CD4-positive, alpha-beta T cell treated with Interleukin-4 for 1 hour (primary cell): ENCODE data around the gene CENPP.

Source experiments
- DNase-seq, 2 donors: peaks; one replicate each; pipeline ENCODE4 v3.0.0-alpha.2; 2020 to 2022

Gene CENPP

DNA sequence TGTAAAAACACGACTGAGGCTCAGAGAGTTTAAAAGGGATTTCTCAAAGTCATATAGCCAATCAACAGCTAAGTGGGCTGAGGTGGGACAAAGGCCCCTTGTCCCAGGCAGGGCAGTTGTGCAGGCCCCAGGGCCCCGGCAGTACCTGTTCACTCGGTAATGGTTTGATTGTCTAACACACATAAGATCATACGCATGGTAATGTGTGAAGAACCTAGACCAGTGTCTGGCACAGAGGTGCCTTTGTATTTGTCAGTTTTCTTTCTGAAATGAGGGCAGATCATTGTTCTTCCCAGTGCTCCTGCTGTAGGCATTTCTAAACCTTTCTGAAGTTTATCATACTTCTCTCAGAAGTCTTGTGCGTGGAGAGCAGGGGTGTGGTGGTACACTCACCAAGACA is 277.3 kb downstream of the CENPP start:
- no peak for DNase-seq

DNA sequence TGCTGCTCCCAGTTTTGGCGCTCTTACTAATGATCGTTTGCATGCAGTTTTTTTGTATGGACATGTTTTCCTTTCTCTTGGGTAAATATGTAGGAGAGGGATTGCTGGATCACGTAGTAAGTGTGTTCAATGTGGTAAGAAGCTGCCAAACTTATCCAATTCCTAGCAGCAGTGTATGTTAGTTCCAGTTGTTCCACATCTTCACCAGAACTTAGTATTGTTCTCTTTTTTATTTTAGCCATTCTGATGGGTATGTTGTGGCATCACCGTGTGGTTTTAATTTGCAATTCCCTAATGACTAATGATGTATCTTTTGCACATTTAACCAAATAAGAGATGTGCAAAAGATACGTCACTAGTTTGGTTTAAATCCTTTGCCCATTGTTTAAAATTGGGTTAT is 278.2 kb downstream of the CENPP start:
- DNase-seq: no peak

DNA sequence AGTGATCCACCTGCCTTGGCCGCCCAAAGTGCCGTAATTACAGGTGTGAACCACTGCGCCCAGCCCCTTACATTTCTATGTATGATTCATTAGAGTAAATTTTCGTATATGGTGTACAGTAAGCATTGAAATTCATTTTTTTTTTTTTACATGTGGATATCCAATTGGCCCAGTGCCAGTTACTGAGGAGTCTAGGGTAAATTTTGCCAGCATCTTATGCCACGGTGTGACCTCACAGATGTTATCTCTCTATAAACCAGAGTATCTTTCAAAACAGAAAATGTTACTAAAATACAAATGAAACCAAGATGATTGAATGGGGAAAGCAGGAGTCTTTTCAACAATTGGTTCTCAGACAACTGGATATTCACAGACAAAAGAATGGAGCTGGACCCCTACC is 279.5 kb downstream of the CENPP start:
- DNase-seq: no peak

DNA sequence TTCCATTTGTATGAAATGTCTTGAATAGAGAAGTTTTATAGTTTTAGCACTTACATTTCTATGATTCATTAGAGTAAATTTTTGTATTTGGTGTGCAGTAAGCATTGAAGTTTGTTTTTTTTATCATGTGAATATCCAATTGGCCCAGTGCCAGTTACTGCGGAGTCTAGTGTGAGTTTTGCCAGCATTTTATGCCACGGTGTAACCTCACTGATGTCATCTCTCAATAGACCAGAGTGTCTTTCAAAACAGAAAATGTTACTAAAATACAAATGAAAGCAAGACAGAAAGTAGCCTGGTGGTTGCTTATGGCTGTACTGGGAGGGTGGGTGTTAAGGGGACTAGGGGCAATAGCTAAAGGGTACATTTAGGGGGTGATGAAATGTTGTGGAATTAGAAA is 281.3 kb downstream of the CENPP start:
- DNase-seq: no peak

DNA sequence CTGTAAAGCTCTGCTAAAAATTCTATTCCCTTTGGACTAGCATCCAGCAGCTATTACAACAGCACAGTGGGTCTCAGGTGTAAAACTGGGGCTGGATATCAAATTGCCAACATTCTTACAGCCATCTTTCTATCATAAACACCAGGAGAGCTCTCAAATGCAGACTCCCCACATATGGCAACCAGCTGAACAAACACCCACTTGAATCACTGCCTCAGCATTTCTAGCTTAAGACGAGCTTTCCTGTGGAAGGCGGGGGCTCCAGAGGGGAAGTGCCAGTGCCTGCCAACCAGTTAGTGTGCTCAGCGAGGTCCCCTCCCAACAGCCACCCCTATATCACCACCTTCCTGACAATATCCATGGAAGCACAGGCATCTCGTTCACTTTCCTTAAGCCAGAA is 282.0 kb downstream of the CENPP start:
- DNase-seq: no peak

DNA sequence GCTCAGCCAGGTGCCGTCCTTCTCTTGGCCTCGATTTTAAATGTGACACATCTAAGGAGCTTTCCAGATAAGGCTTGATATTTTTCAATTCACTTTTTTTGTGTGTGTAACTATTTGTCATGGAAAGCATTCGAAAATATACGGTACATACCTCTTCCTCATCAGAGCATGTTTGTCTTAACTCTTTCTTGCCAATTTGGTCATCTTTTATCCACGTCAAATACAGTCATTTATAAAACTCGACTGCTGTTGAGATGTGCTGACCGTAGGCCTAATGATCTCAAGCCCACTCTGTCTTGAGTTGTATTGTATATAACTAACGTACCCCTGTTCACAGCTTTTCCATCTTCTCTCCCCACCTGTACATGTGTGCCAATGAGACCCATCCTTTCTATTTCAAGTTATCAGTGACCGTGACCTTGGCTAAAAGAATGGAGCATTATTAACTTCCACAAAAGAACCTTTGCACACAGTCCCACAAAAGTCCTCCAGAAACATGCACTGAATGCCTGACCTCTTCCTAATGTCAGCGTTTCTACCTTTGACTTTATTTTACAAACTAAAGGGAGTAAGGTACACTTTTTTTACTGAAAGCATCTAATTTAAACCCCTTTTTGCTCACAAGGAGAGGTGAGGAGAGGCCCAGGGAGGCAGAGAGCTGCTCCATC is 282.6 kb downstream of the CENPP start:
- DNase-seq: no peak

DNA sequence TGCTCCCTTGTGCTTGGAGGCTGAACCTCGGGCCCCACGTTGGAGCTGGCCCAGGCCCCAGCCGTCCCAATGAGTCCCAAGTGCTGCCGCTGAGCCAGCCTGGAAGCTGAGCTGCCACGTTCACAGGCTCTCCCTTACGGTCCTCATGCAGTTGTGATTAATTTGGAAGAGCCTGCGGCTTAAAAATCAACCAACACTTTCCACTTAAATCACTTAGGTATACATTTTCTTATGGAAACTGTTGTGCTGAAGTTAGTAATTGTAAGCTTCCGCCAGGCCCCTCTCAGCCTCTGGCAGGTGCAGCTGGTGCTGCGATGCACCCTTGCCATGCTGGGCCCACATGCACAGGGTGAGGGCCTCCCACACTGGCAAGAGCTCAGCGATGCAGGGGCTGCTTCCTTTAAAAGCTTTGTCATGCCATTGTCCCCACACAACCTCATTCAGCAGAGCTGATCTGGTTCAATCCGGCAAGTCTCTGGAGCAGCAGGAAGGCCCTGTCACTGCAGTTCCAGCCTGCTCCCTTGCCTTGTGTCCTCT is 283.2 kb downstream of the CENPP start:
- no peak for DNase-seq

DNA sequence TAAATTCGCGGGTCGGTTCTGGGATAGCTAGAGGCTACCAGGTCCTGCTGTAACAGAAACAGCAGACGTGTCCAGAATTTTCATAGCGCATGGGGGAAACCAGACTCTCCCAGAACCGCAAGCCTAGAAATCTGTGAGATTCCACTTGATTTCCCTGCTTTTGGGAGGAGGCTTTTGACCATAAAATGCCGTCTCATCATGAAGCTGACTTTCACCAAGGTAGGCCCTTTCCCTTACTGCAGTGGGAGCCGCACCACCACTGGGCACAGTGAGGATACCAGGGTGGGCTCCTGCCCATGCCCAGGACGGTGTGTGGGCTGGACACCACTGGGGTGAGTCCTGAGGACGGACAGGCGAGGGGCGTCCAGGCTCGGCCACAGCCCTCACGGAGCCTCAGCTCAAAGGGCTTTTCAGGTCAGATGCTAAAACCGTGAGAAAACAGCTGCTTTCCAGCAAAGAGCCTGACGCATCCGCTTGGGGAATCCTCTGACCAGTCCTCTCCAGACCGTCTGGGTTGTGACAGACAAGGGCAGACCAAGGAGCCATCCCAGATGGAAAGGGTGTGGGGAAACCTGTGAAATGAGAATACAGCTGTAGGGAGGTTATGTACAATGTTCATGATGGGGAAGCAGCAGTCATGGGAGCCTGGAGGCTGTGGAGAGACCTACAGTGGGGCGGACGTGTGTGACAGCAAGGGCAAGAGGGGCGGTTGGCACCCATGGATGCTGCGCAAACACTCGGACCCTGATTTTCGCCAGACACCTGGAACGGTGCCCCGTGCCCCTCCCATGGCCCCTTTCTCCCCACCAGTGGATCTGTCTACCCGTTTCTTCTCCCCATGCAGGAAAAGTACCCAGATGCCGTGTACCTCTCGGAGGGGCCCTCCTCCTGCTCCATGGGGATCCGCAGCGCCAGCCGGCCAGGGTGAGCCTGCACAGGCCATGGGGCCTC is 285.0 kb downstream of the CENPP start:
- no peak for DNase-seq

DNA sequence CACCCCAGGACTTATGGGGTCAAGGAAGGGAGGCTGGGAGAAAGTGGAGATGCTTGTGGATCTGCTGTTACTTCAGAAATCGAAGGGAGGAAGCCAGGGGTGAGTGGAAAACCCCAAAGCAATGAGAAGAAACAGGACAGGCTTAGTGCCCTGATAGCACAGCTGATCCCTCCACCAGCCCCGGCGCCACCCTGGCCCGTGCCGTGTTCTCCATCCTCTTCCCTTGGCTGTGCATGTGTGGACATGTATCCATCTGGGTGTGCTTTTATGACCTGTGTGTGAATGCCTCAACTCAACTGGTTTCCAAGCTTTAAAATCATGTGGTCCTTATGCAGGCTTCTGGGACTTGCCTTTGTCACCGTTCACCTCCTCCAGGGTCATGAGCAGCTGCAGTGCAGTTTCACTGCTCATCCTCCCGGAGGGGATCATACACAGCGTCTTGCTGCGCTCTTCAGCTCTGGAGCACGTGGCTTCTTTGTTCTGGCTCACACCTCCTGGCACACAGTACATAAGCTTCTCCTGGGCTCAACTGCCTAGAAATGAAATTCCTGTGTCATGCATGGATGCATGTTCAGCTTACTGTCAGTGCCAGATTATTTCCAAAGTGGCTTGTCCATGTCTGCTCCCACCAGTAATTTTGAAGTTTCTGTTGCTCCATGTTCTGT is 286.0 kb downstream of the CENPP start:
- no peak for DNase-seq

DNA sequence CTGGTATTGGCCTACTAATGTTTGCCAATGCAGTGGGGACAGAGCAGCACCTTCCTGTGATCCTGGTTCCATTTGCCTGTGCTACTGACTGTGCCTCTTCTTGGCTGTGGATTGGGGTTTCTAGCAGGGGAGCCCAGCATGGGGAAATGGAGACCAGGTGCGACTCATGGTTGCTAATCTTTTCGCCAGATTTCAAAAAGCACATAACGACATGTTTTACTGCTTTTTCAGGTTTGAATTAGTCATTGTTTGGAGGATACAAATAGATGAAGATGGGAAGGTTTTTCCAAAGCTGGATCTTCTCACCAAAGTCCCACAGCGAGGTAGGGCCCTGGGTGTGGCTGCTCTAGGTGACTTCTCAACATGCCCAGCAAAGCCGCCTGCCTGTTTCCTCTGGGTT is 286.5 kb downstream of the CENPP start:
- no peak for DNase-seq

DNA sequence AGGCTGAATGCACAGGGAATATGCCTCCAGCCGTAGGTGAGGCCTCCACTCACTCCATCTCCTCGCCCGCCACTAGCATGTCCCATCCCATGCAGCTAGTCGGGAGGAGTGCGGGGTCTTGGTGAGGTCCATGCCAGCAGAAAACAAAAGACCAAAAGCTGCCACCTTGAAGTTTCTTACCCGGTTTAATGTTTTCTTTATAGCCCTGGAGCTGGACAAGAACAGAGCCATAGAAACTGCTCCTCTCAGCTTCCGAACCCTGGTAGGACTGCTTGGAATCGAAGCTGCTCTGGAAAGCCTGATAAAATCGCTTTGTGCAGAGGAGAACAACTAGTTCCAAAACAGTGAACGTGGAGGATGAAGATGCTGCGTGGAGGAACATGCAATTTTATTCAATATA is 287.1 kb downstream of the CENPP start:
- DNase-seq: no peak

DNA sequence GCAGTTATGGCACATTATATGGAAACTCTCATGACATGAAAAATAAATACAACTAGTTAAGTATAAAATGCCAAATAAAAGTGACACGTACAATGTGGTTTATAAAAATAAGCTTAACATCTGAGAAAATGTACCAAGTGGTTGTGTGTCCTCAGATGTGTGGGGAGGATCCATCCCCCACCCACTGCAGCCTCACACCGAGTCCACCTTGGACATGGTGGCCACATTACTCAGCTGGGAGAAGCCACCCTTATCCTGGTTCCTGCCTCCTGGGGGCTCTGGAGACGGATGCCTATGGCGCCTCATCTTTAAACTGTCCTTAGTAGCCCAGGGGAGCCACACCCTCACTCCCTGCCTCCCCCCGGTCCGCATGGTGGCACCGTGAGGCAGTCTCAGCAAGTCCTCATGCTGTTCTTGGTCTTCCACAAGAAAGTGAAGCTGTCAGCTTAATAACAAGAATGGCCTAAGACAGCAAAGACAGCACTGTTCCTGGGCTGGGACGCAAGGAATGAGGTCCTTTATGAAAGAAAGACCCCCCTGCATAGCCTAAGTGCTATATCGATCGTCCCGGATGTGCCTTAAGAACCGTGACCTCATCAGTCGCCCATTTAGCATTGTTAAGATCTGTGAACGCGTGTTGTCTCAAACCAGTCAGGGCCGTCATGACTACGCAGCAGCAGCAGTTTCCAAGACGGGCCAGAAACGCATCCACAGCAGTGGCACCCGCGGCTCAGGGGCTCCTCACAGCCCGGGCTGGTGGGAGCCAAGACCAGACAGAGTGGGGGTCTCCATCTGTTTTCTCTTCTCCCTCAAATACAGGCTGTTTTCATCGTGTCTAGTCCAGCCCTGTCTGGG is 287.7 kb downstream of the CENPP start:
- no peak for DNase-seq

DNA sequence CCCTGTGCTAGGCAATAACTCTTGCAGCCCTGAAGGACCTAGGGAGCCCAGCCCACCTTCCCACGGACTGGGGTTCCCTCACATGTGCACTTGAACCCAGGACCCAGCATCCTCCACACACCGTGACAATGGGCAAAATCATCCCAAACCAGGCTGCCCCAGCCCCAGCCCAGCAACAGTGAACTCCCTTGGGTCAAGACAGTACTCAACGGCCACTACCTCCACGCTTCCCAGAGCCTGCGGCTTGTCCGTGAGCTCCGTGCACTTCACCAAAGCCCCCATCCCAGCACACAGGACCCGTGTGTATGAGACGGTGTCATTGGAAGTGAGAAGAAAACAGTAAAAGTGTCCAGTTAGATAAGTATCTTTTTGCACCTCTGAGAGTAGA is 288.4 kb downstream of the CENPP start:
- no peak for DNase-seq

DNA sequence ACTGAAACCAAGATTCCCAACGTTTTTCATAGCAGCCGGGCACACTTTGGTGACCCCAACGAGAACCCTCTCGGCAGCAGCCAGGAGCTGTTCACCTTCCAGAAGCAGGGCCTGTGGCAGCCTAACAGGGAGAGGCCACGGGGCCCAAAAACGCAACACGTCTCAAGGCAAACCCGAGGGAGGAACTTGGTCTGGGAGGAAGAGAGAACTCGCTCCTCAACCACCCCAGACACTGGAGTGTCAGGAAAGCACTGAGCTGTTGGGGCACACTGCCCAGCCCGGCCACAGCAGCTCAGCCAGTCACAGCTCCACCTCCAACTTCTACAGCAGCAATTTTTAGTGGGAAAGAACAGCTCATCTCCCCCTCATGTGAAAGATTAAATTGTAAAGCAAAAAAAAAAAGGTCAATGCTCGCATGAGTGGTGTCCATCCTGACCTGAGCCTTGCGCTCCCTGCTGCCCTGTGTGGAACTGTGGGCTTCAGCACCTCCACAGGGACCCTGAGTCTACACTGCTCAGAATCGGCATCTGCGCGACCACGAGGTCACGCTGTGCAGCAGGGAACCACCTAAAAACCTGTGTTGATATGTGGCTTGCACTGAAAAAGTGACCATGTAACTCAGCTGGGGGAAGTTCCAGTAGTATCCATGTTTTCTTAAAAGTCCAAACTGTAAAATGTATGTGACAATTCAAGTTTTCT is 289.2 kb downstream of the CENPP start:
- DNase-seq: no peak

DNA sequence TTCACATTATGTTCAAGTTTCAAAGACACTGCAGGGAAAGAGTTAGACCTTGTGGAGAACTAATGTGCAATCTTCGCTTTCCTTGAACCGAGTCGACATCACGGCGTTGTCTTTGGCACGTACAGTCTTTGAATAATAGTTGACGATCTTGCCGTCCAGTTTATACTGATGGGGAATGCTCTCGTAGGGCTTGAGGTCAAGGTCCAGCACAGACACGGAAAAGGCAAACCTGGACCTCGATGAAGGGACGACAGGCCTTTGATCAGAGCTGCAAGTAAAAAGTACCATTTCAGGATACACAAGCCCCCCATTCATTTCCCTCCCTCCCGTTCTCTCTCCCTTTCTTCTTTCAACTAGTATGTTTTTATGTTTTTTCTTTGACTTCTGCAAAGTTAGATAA is 290.0 kb downstream of the CENPP start:
- no peak for DNase-seq

DNA sequence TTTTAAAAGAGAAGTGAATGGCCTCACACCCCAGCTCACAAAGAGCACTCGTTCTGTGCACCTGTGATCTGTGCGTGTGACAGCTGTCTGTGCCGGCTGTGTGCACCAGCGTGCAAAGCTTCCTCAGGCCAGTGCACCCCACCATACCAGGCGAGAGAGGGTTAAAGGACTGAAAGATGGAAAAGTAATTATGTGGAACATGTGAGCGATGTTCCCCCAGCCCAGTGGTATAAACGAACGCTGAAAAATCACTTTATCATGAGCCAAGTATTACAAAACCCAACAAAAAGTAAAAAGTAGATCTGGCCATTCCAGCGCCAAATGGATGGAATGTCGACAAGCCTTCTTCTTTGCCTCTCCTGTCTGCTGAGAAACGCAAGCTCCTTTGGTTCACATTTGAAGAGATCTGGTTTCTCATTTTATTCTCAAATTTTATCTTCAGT is 290.5 kb downstream of the CENPP start:
- no peak for DNase-seq

DNA sequence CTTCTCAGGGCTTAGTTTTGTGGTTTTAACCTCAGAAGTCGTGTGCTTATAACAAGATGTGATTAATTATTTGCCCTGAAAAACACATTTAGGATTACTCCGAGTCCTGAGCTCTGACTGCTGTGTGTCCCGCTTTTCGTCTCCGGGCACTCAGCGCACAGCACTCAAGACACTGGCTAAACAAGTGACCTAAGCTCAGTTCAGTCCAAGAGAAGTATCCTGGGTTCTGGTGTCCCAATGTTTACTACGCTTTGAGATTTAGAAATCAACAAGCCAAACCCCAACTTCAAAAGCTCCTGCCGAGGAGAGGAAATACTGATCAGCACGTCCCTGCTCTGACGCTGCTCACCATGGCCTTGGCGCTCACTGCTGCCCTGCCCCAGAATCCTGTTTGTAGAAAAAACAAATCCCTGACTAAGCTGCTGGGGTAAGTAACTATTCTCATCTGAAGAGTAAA is 290.9 kb downstream of the CENPP start:
- DNase-seq: no peak

DNA sequence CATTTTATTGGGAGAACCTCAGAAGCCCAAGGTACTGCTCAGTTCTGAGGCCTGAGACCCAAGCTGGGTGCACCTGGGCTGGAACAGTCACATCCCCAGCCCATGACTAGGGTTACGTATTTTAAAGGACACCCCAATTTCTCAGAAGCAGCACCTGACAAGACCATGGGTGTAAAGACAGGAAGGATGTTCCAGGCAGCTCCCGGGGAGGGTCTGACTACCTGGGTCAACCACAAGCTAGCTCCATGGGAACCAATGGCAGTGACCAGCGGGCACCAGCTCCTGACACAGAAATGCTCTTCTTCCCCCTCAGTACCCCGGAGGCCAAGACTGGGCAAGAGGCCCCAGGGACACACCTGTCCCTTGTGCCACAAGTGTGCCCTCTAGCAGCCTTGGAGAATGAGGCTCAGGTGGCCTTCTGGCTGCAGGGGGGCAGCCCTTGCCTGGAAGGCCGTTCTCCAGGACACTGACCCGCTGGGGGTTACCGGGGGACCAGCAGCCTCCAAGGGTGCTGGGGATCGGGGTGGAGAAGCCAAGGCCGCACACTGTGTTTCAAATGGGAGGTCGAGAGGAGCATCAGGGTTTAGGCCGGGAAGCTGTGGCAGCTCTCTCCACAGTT is 291.6 kb downstream of the CENPP start:
- no peak for DNase-seq

DNA sequence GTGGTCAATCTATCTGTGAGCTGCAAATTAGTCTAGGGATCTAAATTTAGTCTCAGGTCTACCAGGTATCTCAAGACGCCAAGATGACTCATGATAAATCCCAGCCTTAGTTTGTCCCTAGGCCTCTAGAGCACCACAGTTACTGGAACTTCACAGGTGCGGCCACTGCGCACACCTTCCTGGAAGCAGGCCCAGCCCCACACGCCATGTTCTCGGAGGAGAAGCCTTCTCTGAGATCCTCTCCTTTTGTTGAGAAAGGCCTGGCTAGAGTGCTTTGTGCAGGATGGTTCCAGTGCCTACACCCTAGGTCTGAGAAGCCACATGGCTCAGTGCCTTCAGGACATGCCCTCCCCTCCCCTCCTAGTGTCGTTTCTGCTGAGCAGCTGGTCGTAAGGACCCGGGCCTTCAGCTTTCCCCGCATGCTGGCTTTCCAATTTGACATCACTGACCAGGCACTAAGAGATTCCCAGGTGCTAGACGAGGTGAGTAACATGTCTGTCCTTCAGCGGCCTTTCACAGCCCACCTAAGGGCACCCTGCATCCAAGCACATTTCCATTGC is 292.3 kb downstream of the CENPP start:
- no peak for DNase-seq

DNA sequence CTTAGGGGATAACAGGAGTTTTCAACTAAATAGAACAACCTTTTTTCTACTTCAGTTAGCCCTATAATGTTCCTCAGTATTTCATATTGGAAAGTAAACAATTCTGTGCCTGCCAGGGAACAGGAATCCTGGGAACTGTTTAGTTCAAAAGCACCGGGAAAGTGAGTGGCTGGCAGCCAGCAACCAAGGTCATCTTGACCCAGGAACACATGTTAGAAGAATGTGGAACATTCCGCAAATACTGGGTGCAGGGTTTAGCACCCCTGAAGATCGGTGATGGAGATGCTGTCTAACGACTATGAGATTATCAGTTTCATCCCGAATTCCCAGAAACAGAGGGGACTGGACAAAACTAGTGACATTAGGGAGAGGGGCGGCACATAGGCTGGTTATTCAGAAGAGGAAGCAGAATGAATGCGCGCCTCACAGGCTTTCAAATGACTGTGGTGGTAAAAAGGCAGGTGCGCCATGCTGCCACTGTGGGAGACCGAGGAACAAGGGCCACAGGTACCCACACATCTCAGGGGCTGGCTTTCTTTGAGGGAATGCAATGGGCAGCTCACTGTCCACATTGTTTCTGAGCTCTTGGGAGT is 293.0 kb downstream of the CENPP start:
- DNase-seq: no peak
